SH-SY5Y (cell line): ENCODE data around the gene DIAPH3.

ENCODE experiments used
- GATA2 ChIP-seq: IDR thresholded peaks from 2 replicates; pipeline ENCODE4 v1.6.1; 2011; ENCODE audit warnings: mild to moderate bottlenecking, low read depth, low read length
- GATA3 ChIP-seq: IDR thresholded peaks from 2 replicates; pipeline ENCODE4 v1.6.1; 2011; ENCODE audit warnings: low read depth, mild to moderate bottlenecking, low read length, moderate library complexity

- TF ChIP-seq GATA2 (no peak), GATA3 (no peak)
These were observed 24.5 kb downstream of the DIAPH3 start for GRCh38 chr13:60139272-60139671.
